ENCODE measurements around the gene UBXN7.
"Not testable (repeated sequence)": the region's sequence is repeated elsewhere in the genome, so short reads cannot be mapped to it uniquely, and the experiment has no call there.

UBXN7 gene

GRCh38 chr3:196315821-196316220 lies 116.4 kb downstream of the UBXN7 start:
- Histone ChIP-seq H3K4me3 (ENCODE audit: control insufficient read depth in 1 of 7, extremely low read depth in 1 of 7, insufficient read depth in 4 of 7, low read depth in 2 of 7, low read length in 6 of 7) (no peak overlapping the region), H3K27me3 (replicated peaks in 2 of 5; ENCODE audit: control insufficient read depth in 4 of 5, insufficient read depth in 5 of 5, low read length in 4 of 5) (no peaks in the 10 kb centered on the region), H3K36me3 (ENCODE audit: control insufficient read depth in 4 of 4, insufficient read depth in 4 of 4, low read length in 3 of 4) (peaks cover 0 to 4% (median 0%) of the 10 kb centered on the region in 4 experiments), H3K9me3 (ENCODE audit: control extremely low read depth in 1 of 5, control insufficient read depth in 4 of 5, insufficient read depth in 2 of 5, low read depth in 1 of 5, low read length in 4 of 5) (no peaks in the 10 kb centered on the region), H3K27ac (ENCODE audit: insufficient read depth in 1 of 2, low read depth in 1 of 2, low read length in 2 of 2, poor library complexity in 1 of 2, severe bottlenecking in 2 of 2) (no peak overlapping the region), H3K4me1 (ENCODE audit: control extremely low read depth in 1 of 4, control insufficient read depth in 4 of 4, insufficient read depth in 4 of 4, low read length in 3 of 4) (peaks cover 0 to 6% (median 2%) of the 10 kb centered on the region in 4 experiments)
- no CpG with 5 or more reads among the region's 1 CpG for WGBS (ENCODE audit: insufficient coverage)
- DNase-seq, result no peak
- ChIA-PET POLR2A (no interaction called here), CTCF (no interaction called here)

- H3K27me3 ChIP-seq (replicated peaks in 2 of 5; ENCODE audit: control insufficient read depth in 4 of 5, insufficient read depth in 5 of 5, low read length in 4 of 5), result no peaks in the 10 kb centered on the region
- H3K4me3 ChIP-seq (ENCODE audit: control insufficient read depth in 1 of 7, extremely low read depth in 1 of 7, insufficient read depth in 4 of 7, low read depth in 2 of 7, low read length in 6 of 7), result no peak overlapping the region
- ChIA-PET CTCF (no interaction called here), POLR2A (interaction anchor here (0.7 kb wide), 1 partner anchor 10 kb away, joined by 3 read pairs; no protein-coding TSS in a partner anchor)
- WGBS (ENCODE audit: insufficient coverage), result 100% methylated on average over 3 of the region's 3 CpGs
- peaks cover 0 to 4% (median 0%) of the 10 kb centered on the region in 4 experiments for H3K36me3 ChIP-seq (ENCODE audit: control insufficient read depth in 4 of 4, insufficient read depth in 4 of 4, low read length in 3 of 4)
- H3K9me3 ChIP-seq (ENCODE audit: control extremely low read depth in 1 of 5, control insufficient read depth in 4 of 5, insufficient read depth in 2 of 5, low read depth in 1 of 5, low read length in 4 of 5), result no peaks in the 10 kb centered on the region
- no peak overlapping the region for H3K27ac ChIP-seq (ENCODE audit: insufficient read depth in 1 of 2, low read depth in 1 of 2, low read length in 2 of 2, poor library complexity in 1 of 2, severe bottlenecking in 2 of 2)
- no peak for DNase-seq
- H3K4me1 ChIP-seq (ENCODE audit: control extremely low read depth in 1 of 4, control insufficient read depth in 4 of 4, insufficient read depth in 4 of 4, low read length in 3 of 4), result peaks cover 0 to 4% (median under 1%) of the 10 kb centered on the region in 4 experiments
Measured at GRCh38 chr3:196314597-196314996, 117.6 kb downstream of the UBXN7 start.

- H3K4me1 ChIP-seq (ENCODE audit: control extremely low read depth in 1 of 4, control insufficient read depth in 4 of 4, insufficient read depth in 4 of 4, low read length in 3 of 4); H3K4me3 ChIP-seq (ENCODE audit: control insufficient read depth in 1 of 7, extremely low read depth in 1 of 7, insufficient read depth in 4 of 7, low read depth in 2 of 7, low read length in 6 of 7); H3K27ac ChIP-seq (ENCODE audit: insufficient read depth in 1 of 2, low read depth in 1 of 2, low read length in 2 of 2, poor library complexity in 1 of 2, severe bottlenecking in 2 of 2); CTCF ChIA-PET; H3K9me3 ChIP-seq (ENCODE audit: control extremely low read depth in 1 of 5, control insufficient read depth in 4 of 5, insufficient read depth in 2 of 5, low read depth in 1 of 5, low read length in 4 of 5); H3K27me3 ChIP-seq (replicated peaks in 2 of 5; ENCODE audit: control insufficient read depth in 4 of 5, insufficient read depth in 5 of 5, low read length in 4 of 5); H3K36me3 ChIP-seq (ENCODE audit: control insufficient read depth in 4 of 4, insufficient read depth in 4 of 4, low read length in 3 of 4); DNase-seq: not testable (repeated sequence)
- WGBS (ENCODE audit: insufficient coverage), result 98% methylated on average over 5 of the region's 7 CpGs
- POLR2A ChIA-PET, result interaction anchor here (0.7 kb wide), 1 partner anchor 9 kb away, joined by 3 read pairs; no protein-coding TSS in a partner anchor
Measured at GRCh38 chr3:196314086-196314485, 118.1 kb downstream of the UBXN7 start.

- DNase-seq; H3K27ac ChIP-seq (ENCODE audit: insufficient read depth in 1 of 2, low read depth in 1 of 2, low read length in 2 of 2, poor library complexity in 1 of 2, severe bottlenecking in 2 of 2); H3K9me3 ChIP-seq (ENCODE audit: control extremely low read depth in 1 of 5, control insufficient read depth in 4 of 5, insufficient read depth in 2 of 5, low read depth in 1 of 5, low read length in 4 of 5); H3K4me3 ChIP-seq (ENCODE audit: control insufficient read depth in 1 of 7, extremely low read depth in 1 of 7, insufficient read depth in 4 of 7, low read depth in 2 of 7, low read length in 6 of 7); H3K36me3 ChIP-seq (ENCODE audit: control insufficient read depth in 4 of 4, insufficient read depth in 4 of 4, low read length in 3 of 4); CTCF ChIA-PET; POLR2A ChIA-PET; H3K4me1 ChIP-seq (ENCODE audit: control extremely low read depth in 1 of 4, control insufficient read depth in 4 of 4, insufficient read depth in 4 of 4, low read length in 3 of 4); H3K27me3 ChIP-seq (replicated peaks in 2 of 5; ENCODE audit: control insufficient read depth in 4 of 5, insufficient read depth in 5 of 5, low read length in 4 of 5): not testable (repeated sequence)
- 100% methylated on average over 2 of the region's 8 CpGs for WGBS (ENCODE audit: insufficient coverage)
Measured at GRCh38 chr3:196302960-196303359, 129.3 kb downstream of the UBXN7 start.

GRCh38 chr3:196302551-196302950 lies 129.7 kb downstream of the UBXN7 start:
- H3K9me3 ChIP-seq (ENCODE audit: control extremely low read depth in 1 of 5, control insufficient read depth in 4 of 5, insufficient read depth in 2 of 5, low read depth in 1 of 5, low read length in 4 of 5); POLR2A ChIA-PET; H3K36me3 ChIP-seq (ENCODE audit: control insufficient read depth in 4 of 4, insufficient read depth in 4 of 4, low read length in 3 of 4); H3K27me3 ChIP-seq (replicated peaks in 2 of 5; ENCODE audit: control insufficient read depth in 4 of 5, insufficient read depth in 5 of 5, low read length in 4 of 5); CTCF ChIA-PET; DNase-seq; H3K27ac ChIP-seq (ENCODE audit: insufficient read depth in 1 of 2, low read depth in 1 of 2, low read length in 2 of 2, poor library complexity in 1 of 2, severe bottlenecking in 2 of 2); H3K4me3 ChIP-seq (ENCODE audit: control insufficient read depth in 1 of 7, extremely low read depth in 1 of 7, insufficient read depth in 4 of 7, low read depth in 2 of 7, low read length in 6 of 7); H3K4me1 ChIP-seq (ENCODE audit: control extremely low read depth in 1 of 4, control insufficient read depth in 4 of 4, insufficient read depth in 4 of 4, low read length in 3 of 4): not testable (repeated sequence)
- WGBS (ENCODE audit: insufficient coverage), result 92% methylated on average over 3 of the region's 10 CpGs

- Histone ChIP-seq H3K4me3 (ENCODE audit: control insufficient read depth in 1 of 7, extremely low read depth in 1 of 7, insufficient read depth in 4 of 7, low read depth in 2 of 7, low read length in 6 of 7) (no peak overlapping the region), H3K27me3 (replicated peaks in 2 of 5; ENCODE audit: control insufficient read depth in 4 of 5, insufficient read depth in 5 of 5, low read length in 4 of 5) (no peaks in the 10 kb centered on the region), H3K36me3 (ENCODE audit: control insufficient read depth in 4 of 4, insufficient read depth in 4 of 4, low read length in 3 of 4) (peaks cover 0 to 6% (median 2%) of the 10 kb centered on the region in 4 experiments), H3K4me1 (ENCODE audit: control extremely low read depth in 1 of 4, control insufficient read depth in 4 of 4, insufficient read depth in 4 of 4, low read length in 3 of 4) (no peaks in the 10 kb centered on the region), H3K9me3 (ENCODE audit: control extremely low read depth in 1 of 5, control insufficient read depth in 4 of 5, insufficient read depth in 2 of 5, low read depth in 1 of 5, low read length in 4 of 5) (no peaks in the 10 kb centered on the region), H3K27ac (ENCODE audit: insufficient read depth in 1 of 2, low read depth in 1 of 2, low read length in 2 of 2, poor library complexity in 1 of 2, severe bottlenecking in 2 of 2) (no peak overlapping the region)
- POLR2A ChIA-PET, result no interaction called here
- no peak for DNase-seq
- CTCF ChIA-PET, result interaction anchor here (1.1 to 1.4 kb wide), 2 partner anchors 9 to 71 kb away, joined by 3 read pairs; no protein-coding TSS in a partner anchor
- 100% methylated on average over 1 of the region's 2 CpGs for WGBS (ENCODE audit: insufficient coverage)
Measured at GRCh38 chr3:196298521-196298920, 133.7 kb downstream of the UBXN7 start.
